ENCODE measurements around the gene HLTF.

HLTF gene

GRCh38 chr3:149080699-149081091 is 5.6 kb downstream of the HLTF start:
- FAIRE-seq (no peak), DNase-seq (ENCODE audit: insufficient read length) (no peak)
- TF ChIP-seq POLR2A (IDR thresholded peaks at IDR 0.05; ENCODE audit: low read depth, low read length) (no peak), POLR2AphosphoS5 (IDR thresholded peaks at IDR 0.05; ENCODE audit: low read depth, low read length) (no peak), TAF1 (IDR thresholded peaks at IDR 0.05; ENCODE audit: borderline replicate concordance, low read depth, low read length) (no peak)

GRCh38 chr3:149080011-149080698 is 6.2 kb downstream of the HLTF start:
- DNase-seq (ENCODE audit: insufficient read length), result no peak
- no peak for FAIRE-seq
- TF ChIP-seq POLR2AphosphoS5 (IDR thresholded peaks at IDR 0.05; ENCODE audit: low read depth, low read length) (no peak), POLR2A (IDR thresholded peaks at IDR 0.05; ENCODE audit: low read depth, low read length) (no peak), TAF1 (IDR thresholded peaks at IDR 0.05; ENCODE audit: borderline replicate concordance, low read depth, low read length) (no peak)

GRCh38 chr3:149077628-149078027 is 8.7 kb downstream of the HLTF start:
- DNase-seq (ENCODE audit: insufficient read length), result no peak
- FAIRE-seq, result no peak
- TF ChIP-seq POLR2AphosphoS5 (IDR thresholded peaks at IDR 0.05; ENCODE audit: low read depth, low read length), result no peak
- TF ChIP-seq POLR2A (IDR thresholded peaks at IDR 0.05; ENCODE audit: low read depth, low read length), result no peak
- TF ChIP-seq TAF1 (IDR thresholded peaks at IDR 0.05; ENCODE audit: borderline replicate concordance, low read depth, low read length), result no peak

GRCh38 chr3:149067883-149068282 is 18.4 kb downstream of the HLTF start:
- FAIRE-seq, result no peak
- no peak for DNase-seq (ENCODE audit: insufficient read length)
- no peak for TF ChIP-seq POLR2A (IDR thresholded peaks at IDR 0.05; ENCODE audit: low read depth, low read length)
- no peak for TF ChIP-seq TAF1 (IDR thresholded peaks at IDR 0.05; ENCODE audit: borderline replicate concordance, low read depth, low read length)
- no peak for TF ChIP-seq POLR2AphosphoS5 (IDR thresholded peaks at IDR 0.05; ENCODE audit: low read depth, low read length)

GRCh38 chr3:149061776-149062175 is 24.6 kb downstream of the HLTF start:
- TF ChIP-seq POLR2AphosphoS5 (IDR thresholded peaks at IDR 0.05; ENCODE audit: low read depth, low read length) (no peak), POLR2A (IDR thresholded peaks at IDR 0.05; ENCODE audit: low read depth, low read length) (no peak), TAF1 (IDR thresholded peaks at IDR 0.05; ENCODE audit: borderline replicate concordance, low read depth, low read length) (no peak)
- FAIRE-seq (no peak), DNase-seq (ENCODE audit: insufficient read length) (no peak)

- DNase-seq (ENCODE audit: insufficient read length), result no peak
- no peak for TF ChIP-seq POLR2A (IDR thresholded peaks at IDR 0.05; ENCODE audit: low read depth, low read length)
- no peak for TF ChIP-seq POLR2AphosphoS5 (IDR thresholded peaks at IDR 0.05; ENCODE audit: low read depth, low read length)
- no peak for TF ChIP-seq TAF1 (IDR thresholded peaks at IDR 0.05; ENCODE audit: borderline replicate concordance, low read depth, low read length)
- FAIRE-seq, result no peak
These were observed 27.7 kb downstream of the HLTF start for GRCh38 chr3:149058602-149059001.

- no peak for FAIRE-seq
- DNase-seq (ENCODE audit: insufficient read length), result no peak
These were observed 28.1 kb downstream of the HLTF start for GRCh38 chr3:149058198-149058597.

GRCh38 chr3:149055575-149055974 is 30.8 kb downstream of the HLTF start:
- FAIRE-seq, result no peak
- no peak for TF ChIP-seq TAF1 (IDR thresholded peaks at IDR 0.05; ENCODE audit: borderline replicate concordance, low read depth, low read length)
- no peak for TF ChIP-seq POLR2A (IDR thresholded peaks at IDR 0.05; ENCODE audit: low read depth, low read length)
- no peak for TF ChIP-seq POLR2AphosphoS5 (IDR thresholded peaks at IDR 0.05; ENCODE audit: low read depth, low read length)
- no peak for DNase-seq (ENCODE audit: insufficient read length)

More at GRCh38 chr3:149058198-149058597, 28.1 kb downstream of the HLTF start:
- TF ChIP-seq POLR2AphosphoS5 (IDR thresholded peaks at IDR 0.05; ENCODE audit: low read depth, low read length) (no peak), POLR2A (IDR thresholded peaks at IDR 0.05; ENCODE audit: low read depth, low read length) (no peak), TAF1 (IDR thresholded peaks at IDR 0.05; ENCODE audit: borderline replicate concordance, low read depth, low read length) (no peak)

- FAIRE-seq (no peak), DNase-seq (ENCODE audit: insufficient read length) (no peak)
- TF ChIP-seq POLR2AphosphoS5 (IDR thresholded peaks at IDR 0.05; ENCODE audit: low read depth, low read length), result no peak
- TF ChIP-seq TAF1 (IDR thresholded peaks at IDR 0.05; ENCODE audit: borderline replicate concordance, low read depth, low read length), result no peak
- no peak for TF ChIP-seq POLR2A (IDR thresholded peaks at IDR 0.05; ENCODE audit: low read depth, low read length)
These were observed 41.8 kb downstream of the HLTF start for GRCh38 chr3:149044339-149045083.

GRCh38 chr3:149042789-149043386 is 43.4 kb downstream of the HLTF start:
- DNase-seq (ENCODE audit: insufficient read length) (no peak), FAIRE-seq (peak; percentile 79)
- no peak for TF ChIP-seq TAF1 (IDR thresholded peaks at IDR 0.05; ENCODE audit: borderline replicate concordance, low read depth, low read length)
- TF ChIP-seq POLR2AphosphoS5 (IDR thresholded peaks at IDR 0.05; ENCODE audit: low read depth, low read length), result no peak
- no peak for TF ChIP-seq POLR2A (IDR thresholded peaks at IDR 0.05; ENCODE audit: low read depth, low read length)

GRCh38 chr3:149038322-149038721 is 48.0 kb downstream of the HLTF start:
- no peak for FAIRE-seq
- TF ChIP-seq TAF1 (IDR thresholded peaks at IDR 0.05; ENCODE audit: borderline replicate concordance, low read depth, low read length) (no peak), POLR2A (IDR thresholded peaks at IDR 0.05; ENCODE audit: low read depth, low read length) (no peak), POLR2AphosphoS5 (IDR thresholded peaks at IDR 0.05; ENCODE audit: low read depth, low read length) (no peak)
- no peak for DNase-seq (ENCODE audit: insufficient read length)

All from GM12892 (cell line).